ENCODE data around the gene AP4S1.

Gene AP4S1

DNA sequence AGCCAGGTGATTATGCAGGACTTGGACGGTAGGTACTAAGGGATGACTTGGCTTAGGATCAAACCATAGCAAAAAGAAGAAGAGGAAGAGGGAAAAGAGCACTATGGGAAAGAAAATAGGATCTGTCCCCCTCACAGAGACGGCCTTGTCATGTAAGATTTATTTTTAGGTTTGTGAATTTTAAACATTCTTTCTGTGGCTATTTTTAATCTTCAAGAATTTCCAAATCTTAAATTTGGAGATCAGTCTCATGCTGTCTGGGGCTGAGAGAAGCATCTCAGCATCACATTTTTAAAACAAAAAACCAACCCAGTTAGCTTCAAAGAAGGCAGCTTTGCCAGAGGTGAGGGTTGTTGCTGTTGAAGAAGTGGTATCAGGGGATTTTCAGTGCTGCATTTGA, 53.3 kb downstream of the AP4S1 start:
- Histone ChIP-seq H3K27me3 (ENCODE audit: low read length) (no peaks in the 10 kb centered on the region), H3K9me2 (replicated peaks; ENCODE audit: insufficient read depth, low read length) (no peaks in the 10 kb centered on the region), H3K4me2 (ENCODE audit: low read depth, low read length, poor library complexity, severe bottlenecking) (no peak overlapping the region), H3K27ac (ENCODE audit: low read depth, low read length) (no peak overlapping the region), H3F3A (ENCODE audit: insufficient read depth) (peaks cover 4% of the 10 kb centered on the region; the same call in 1 of the 2 replicates), H3K9me3 (ENCODE audit: insufficient read depth, low read length) (no peaks in the 10 kb centered on the region), H3K36me3 (ENCODE audit: low read length) (no peaks in the 10 kb centered on the region), H3K4me3 (ENCODE audit: insufficient read depth, low read length, poor library complexity, severe bottlenecking) (no peak overlapping the region), H2AFZ (ENCODE audit: low read depth, low read length, severe bottlenecking) (no peak overlapping the region), H3K79me2 (ENCODE audit: insufficient read depth, low read length) (no peaks in the 10 kb centered on the region), H4K20me1 (ENCODE audit: low read depth, low read length) (no peaks in the 10 kb centered on the region), H3K9ac (ENCODE audit: low read length) (no peak overlapping the region)
- TF ChIP-seq EZH2phosphoT487 (conservative IDR thresholded peaks at IDR 0.05; ENCODE audit: low read length) (no peak), CTCF (IDR thresholded peaks at IDR 0.05; ENCODE audit: insufficient read depth, low read length, poor library complexity, severe bottlenecking) (no peak)

GRCh38 chr14:31080056-31080455, 54.6 kb downstream of the AP4S1 start:
- Histone ChIP-seq H3K4me3 (ENCODE audit: insufficient read depth, low read length, poor library complexity, severe bottlenecking) (no peak overlapping the region), H3K9ac (ENCODE audit: low read length) (no peak overlapping the region), H3K27me3 (ENCODE audit: low read length) (no peaks in the 10 kb centered on the region), H3K4me2 (ENCODE audit: low read depth, low read length, poor library complexity, severe bottlenecking) (no peak overlapping the region), H3K9me3 (ENCODE audit: insufficient read depth, low read length) (no peaks in the 10 kb centered on the region), H3K27ac (ENCODE audit: low read depth, low read length) (no peak overlapping the region), H3K9me2 (replicated peaks; ENCODE audit: insufficient read depth, low read length) (no peaks in the 10 kb centered on the region), H3K36me3 (ENCODE audit: low read length) (no peaks in the 10 kb centered on the region), H4K20me1 (ENCODE audit: low read depth, low read length) (no peaks in the 10 kb centered on the region), H2AFZ (ENCODE audit: low read depth, low read length, severe bottlenecking) (no peak overlapping the region), H3K79me2 (ENCODE audit: insufficient read depth, low read length) (no peaks in the 10 kb centered on the region), H3F3A (ENCODE audit: insufficient read depth) (peaks cover 4% of the 10 kb centered on the region; the same call in 1 of the 2 replicates)
- TF ChIP-seq CTCF (IDR thresholded peaks at IDR 0.05; ENCODE audit: insufficient read depth, low read length, poor library complexity, severe bottlenecking) (no peak), EZH2phosphoT487 (conservative IDR thresholded peaks at IDR 0.05; ENCODE audit: low read length) (no peak)

GRCh38 chr14:31080484-31080883, 55.0 kb downstream of the AP4S1 start:
- H3K27ac ChIP-seq (ENCODE audit: low read depth, low read length), result no peak overlapping the region
- no peak overlapping the region for H3K9ac ChIP-seq (ENCODE audit: low read length)
- H3K9me2 ChIP-seq (replicated peaks; ENCODE audit: insufficient read depth, low read length), result no peaks in the 10 kb centered on the region
- H4K20me1 ChIP-seq (ENCODE audit: low read depth, low read length), result no peaks in the 10 kb centered on the region
- no peak overlapping the region for H3K4me3 ChIP-seq (ENCODE audit: insufficient read depth, low read length, poor library complexity, severe bottlenecking)
- no peaks in the 10 kb centered on the region for H3K36me3 ChIP-seq (ENCODE audit: low read length)
- H3K79me2 ChIP-seq (ENCODE audit: insufficient read depth, low read length), result no peaks in the 10 kb centered on the region
- H2AFZ ChIP-seq (ENCODE audit: low read depth, low read length, severe bottlenecking), result no peak overlapping the region
- H3K9me3 ChIP-seq (ENCODE audit: insufficient read depth, low read length), result no peaks in the 10 kb centered on the region
- H3K27me3 ChIP-seq (ENCODE audit: low read length), result no peaks in the 10 kb centered on the region
- H3F3A ChIP-seq (ENCODE audit: insufficient read depth), result peaks cover 4% of the 10 kb centered on the region; the same call in 1 of the 2 replicates
- no peak for TF ChIP-seq CTCF (IDR thresholded peaks at IDR 0.05; ENCODE audit: insufficient read depth, low read length, poor library complexity, severe bottlenecking)
- no peak for TF ChIP-seq EZH2phosphoT487 (conservative IDR thresholded peaks at IDR 0.05; ENCODE audit: low read length)
- H3K4me2 ChIP-seq (ENCODE audit: low read depth, low read length, poor library complexity, severe bottlenecking), result no peak overlapping the region

Data from SU-DHL-6 (cell line).